ENCODE results near the gene MICA.

The MICA gene

GRCh38 chr6:31403283-31404060, at the start of gene MICA (continued):
- no peak for TF ChIP-seq ZSCAN16 (tag by site-specific recombination; IDR thresholded peaks at IDR 0.05)
- peak; percentile 72 for TF ChIP-seq OSR2 (tag by site-specific recombination; IDR thresholded peaks at IDR 0.05)
- TF ChIP-seq, protein P1, sequence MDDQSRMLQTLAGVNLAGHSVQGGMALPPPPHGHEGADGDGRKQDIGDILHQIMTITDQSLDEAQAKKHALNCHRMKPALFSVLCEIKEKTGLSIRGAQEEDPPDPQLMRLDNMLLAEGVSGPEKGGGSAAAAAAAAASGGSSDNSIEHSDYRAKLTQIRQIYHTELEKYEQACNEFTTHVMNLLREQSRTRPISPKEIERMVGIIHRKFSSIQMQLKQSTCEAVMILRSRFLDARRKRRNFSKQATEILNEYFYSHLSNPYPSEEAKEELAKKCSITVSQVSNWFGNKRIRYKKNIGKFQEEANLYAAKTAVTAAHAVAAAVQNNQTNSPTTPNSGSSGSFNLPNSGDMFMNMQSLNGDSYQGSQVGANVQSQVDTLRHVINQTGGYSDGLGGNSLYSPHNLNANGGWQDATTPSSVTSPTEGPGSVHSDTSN (CRISPR knock-in tag; IDR thresholded peaks at IDR 0.05), result peak; percentile 87; the same call in 1 of the 2 replicates
- peak; percentile 47; the same call in 1 of the 2 replicates for TF ChIP-seq BCL11B (tag by site-specific recombination; IDR thresholded peaks at IDR 0.05; ENCODE audit: low read depth)
- no peak for TF ChIP-seq ZNF23 (tag by site-specific recombination; IDR thresholded peaks at IDR 0.05; ENCODE audit: borderline replicate concordance)
- peak; percentile 29; the same call in 1 of the 2 replicates for TF ChIP-seq ZNF76 (tag by site-specific recombination; IDR thresholded peaks at IDR 0.05; ENCODE audit: borderline replicate concordance, low read depth)
- no peak for TF ChIP-seq ZNF530 (tag by site-specific recombination; IDR thresholded peaks at IDR 0.05; ENCODE audit: low read depth)
- peak; percentile 63 for TF ChIP-seq ZNF629 (tag by site-specific recombination; IDR thresholded peaks at IDR 0.05)
- no peak for TF ChIP-seq ZNF138 (tag by site-specific recombination; IDR thresholded peaks at IDR 0.05; ENCODE audit: borderline replicate concordance)
- peak; percentile 78; the same call in 1 of the 2 replicates for TF ChIP-seq ZBTB7A (tag by site-specific recombination; IDR thresholded peaks at IDR 0.05; ENCODE audit: low read depth)
- no peak for TF ChIP-seq ZNF37A (tag by site-specific recombination; IDR thresholded peaks at IDR 0.05)
- peak; percentile 54; the same call in 1 of the 2 replicates for TF ChIP-seq SP7 (tag by site-specific recombination; IDR thresholded peaks at IDR 0.05)
- TF ChIP-seq KLF10 (tag by site-specific recombination; IDR thresholded peaks at IDR 0.05), result no peak
- TF ChIP-seq BCL6B (tag by site-specific recombination; IDR thresholded peaks at IDR 0.05), result no peak
- TF ChIP-seq GLIS2 (tag by site-specific recombination; IDR thresholded peaks at IDR 0.05), result no peak
- no peak for TF ChIP-seq MZF1 (tag by site-specific recombination; IDR thresholded peaks at IDR 0.05; ENCODE audit: borderline replicate concordance)
- TF ChIP-seq ZXDB (tag by site-specific recombination; IDR thresholded peaks at IDR 0.05), result peak; percentile 69
- no peak for TF ChIP-seq ZNF701 (tag by site-specific recombination; IDR thresholded peaks at IDR 0.05)
- no peak for TF ChIP-seq ZSCAN23 (tag by site-specific recombination; IDR thresholded peaks at IDR 0.05)
- TF ChIP-seq ZNF501 (tag by site-specific recombination; IDR thresholded peaks at IDR 0.05), result peak; percentile 67; the same call in 1 of the 2 replicates
- TF ChIP-seq SALL2 (tag by site-specific recombination; IDR thresholded peaks at IDR 0.05; ENCODE audit: borderline replicate concordance), result no peak
- TF ChIP-seq ZNF211 (tag by site-specific recombination; IDR thresholded peaks at IDR 0.05; ENCODE audit: low read depth), result no peak
- TF ChIP-seq HOXD13 (CRISPR knock-in tag; IDR thresholded peaks at IDR 0.05; ENCODE audit: borderline replicate concordance), result no peak
- TF ChIP-seq ZNF518A (tag by site-specific recombination; conservative IDR thresholded peaks at IDR 0.05; ENCODE audit: low read depth), result no peak
- TF ChIP-seq ZEB2 (tag by site-specific recombination; IDR thresholded peaks at IDR 0.05), result peak; percentile 75; the same call in 1 of the 2 replicates
- TF ChIP-seq HOXC10 (CRISPR knock-in tag; IDR thresholded peaks at IDR 0.05), result no peak
- TF ChIP-seq, protein P2, sequence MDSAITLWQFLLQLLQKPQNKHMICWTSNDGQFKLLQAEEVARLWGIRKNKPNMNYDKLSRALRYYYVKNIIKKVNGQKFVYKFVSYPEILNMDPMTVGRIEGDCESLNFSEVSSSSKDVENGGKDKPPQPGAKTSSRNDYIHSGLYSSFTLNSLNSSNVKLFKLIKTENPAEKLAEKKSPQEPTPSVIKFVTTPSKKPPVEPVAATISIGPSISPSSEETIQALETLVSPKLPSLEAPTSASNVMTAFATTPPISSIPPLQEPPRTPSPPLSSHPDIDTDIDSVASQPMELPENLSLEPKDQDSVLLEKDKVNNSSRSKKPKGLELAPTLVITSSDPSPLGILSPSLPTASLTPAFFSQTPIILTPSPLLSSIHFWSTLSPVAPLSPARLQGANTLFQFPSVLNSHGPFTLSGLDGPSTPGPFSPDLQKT (IDR thresholded peaks at IDR 0.05; ENCODE audit: borderline replicate concordance, low read depth, low read length), result no peak
- TF ChIP-seq SETDB1 (IDR thresholded peaks at IDR 0.05; ENCODE audit: insufficient read length, low read length), result no peak
- TF ChIP-seq ZNF426 (tag by site-specific recombination; IDR thresholded peaks at IDR 0.05), result no peak
- no peak for TF ChIP-seq ZNF747 (tag by site-specific recombination; IDR thresholded peaks at IDR 0.05)
